A549 (cell line): ENCODE results near the gene IFRD2. TPM values are rescaled to one million over a fixed set of nuclear protein-coding genes. Genes with fewer than 3 reads are reported as not detected.

Experiments
- ATAC-seq, 2 experiments: fragments of 200-7000 bp in 1 of 2; fragments of >200 bp in 1 of 2; cut with Nextera tagmentation in 1 of 2; cut with Tn5 transposase in 1 of 2; 3 replicates each; pipeline versions ENCODE4 v1.8.0 to v1.9.1; 2018 to 2020; ENCODE audit warnings: mild to moderate bottlenecking in 1 of 2, moderate library complexity in 1 of 2
- CTCF ChIA-PET: fragments of 300-600 bp; sonication (Branson Sonifier 250); formaldehyde crosslinking; extraction: SDS; loops from one replicate; lab custom pipeline; 2021; ENCODE audit warnings: antibody characterized with exemption, inconsistent platforms; lab: Yijun Ruan, JAX
- POLR2A ChIA-PET: fragments of 350-600 bp; formaldehyde crosslinking; extraction: SDS; loops from one replicate; lab custom pipeline; 2021; ENCODE audit warnings: antibody characterized with exemption, inconsistent platforms; lab: Yijun Ruan, JAX
- DNase-seq, 2 experiments: peaks; one replicate each; pipeline versions ENCODE4 v3.0.0 to v3.0.0-alpha.2; 2011 to 2016; ENCODE audit warnings: low read depth in 1 of 2, low spot score in 1 of 2
- FAIRE-seq: peaks from 2 replicates; lab custom pipeline; 2011; peaks lifted over from hg19 to GRCh38; lab: Jason Lieb, UNC
- H3K27ac ChIP-seq, 2 experiments: fragments of >200 bp; sonication (Bioruptor Twin); formaldehyde crosslinking; 3 replicates each; pipeline ENCODE4 v1.5.1; 2016 to 2017
- H3K4me1 ChIP-seq: fragments of >200 bp; sonication (Bioruptor Twin); formaldehyde crosslinking; 3 replicates; pipeline ENCODE4 v1.6.1; 2016
- H3K4me2 ChIP-seq: fragments of >200 bp; sonication (Bioruptor Twin); formaldehyde crosslinking; 3 replicates; pipeline ENCODE4 v1.6.1; 2016
- H3K4me3 ChIP-seq: fragments of >200 bp; sonication (Bioruptor Twin); formaldehyde crosslinking; 3 replicates; pipeline ENCODE4 v1.5.1; 2016
- H3K9me3 ChIP-seq: fragments of >200 bp; sonication (Bioruptor Twin); formaldehyde crosslinking; 3 replicates; pipeline ENCODE4 v1.6.1; 2016
- BHLHE40 ChIP-seq: IDR thresholded peaks from 2 replicates; pipeline ENCODE4 v1.6.1; 2012; ENCODE audit warnings: low read depth, low read length, inconsistent platforms
- CBX8 ChIP-seq: fragments of 200-600 bp; sonication (generic); IDR thresholded peaks from 2 replicates; pipeline ENCODE4 v1.6.1; 2016
- CHD4 ChIP-seq: fragments of 200-600 bp; sonication (generic); IDR thresholded peaks from 2 replicates; pipeline ENCODE4 v1.6.1; 2016; ENCODE audit warnings: antibody characterized with exemption, mild to moderate bottlenecking, borderline replicate concordance
- FOSB ChIP-seq: fragments of 250-450 bp; sonication (Bioruptor Pico); IDR thresholded peaks from 2 replicates; pipeline ENCODE4 v1.5.0; 2020; ENCODE audit warnings: mild to moderate bottlenecking, moderate library complexity
- HDAC2 ChIP-seq: fragments of 200-600 bp; sonication (generic); IDR thresholded peaks from 2 replicates; pipeline ENCODE4 v1.6.1; 2016
- JUN ChIP-seq, 2 experiments: fragments of >200 bp; sonication (Bioruptor Twin); formaldehyde crosslinking; IDR thresholded peaks; 2 replicates in 1 of 2; 3 replicates in 1 of 2; pipeline ENCODE4 v1.6.1; 2016 to 2017
- JUNB ChIP-seq: fragments of >200 bp; sonication (Bioruptor Twin); formaldehyde crosslinking; IDR thresholded peaks from 2 replicates; pipeline ENCODE4 v1.6.1; 2016
- KDM1A ChIP-seq: fragments of 200-600 bp; sonication (generic); IDR thresholded peaks from 2 replicates; pipeline ENCODE4 v1.6.1; 2016; ENCODE audit warnings: low read depth, mild to moderate bottlenecking
- KDM5A ChIP-seq: fragments of 200-600 bp; sonication (generic); IDR thresholded peaks from 2 replicates; pipeline ENCODE4 v1.6.1; 2016; ENCODE audit warnings: antibody characterized with exemption, mild to moderate bottlenecking
- MAZ ChIP-seq: fragments of 150-350 bp; IDR thresholded peaks from 2 replicates; pipeline ENCODE4 v1.6.1; 2014; ENCODE audit warnings: antibody characterized with exemption, low read depth, low read length, borderline replicate concordance
- PHF8 ChIP-seq: fragments of 200-600 bp; sonication (generic); IDR thresholded peaks from 2 replicates; pipeline ENCODE4 v1.6.1; 2016; ENCODE audit warnings: low read depth, mild to moderate bottlenecking, antibody characterized with exemption, moderate library complexity, borderline replicate concordance
- POLR2A ChIP-seq: IDR thresholded peaks from 2 replicates; pipeline ENCODE4 v1.6.1; 2012; ENCODE audit warnings: mild to moderate bottlenecking, low read length
- RAD21 ChIP-seq, 2 experiments: fragments of >200 bp in 1 of 2; sonication (Bioruptor Twin) in 1 of 2; formaldehyde crosslinking in 1 of 2; IDR thresholded peaks in 1 of 2; conservative IDR thresholded peaks in 1 of 2; 2 replicates in 1 of 2; 3 replicates in 1 of 2; pipeline ENCODE4 v1.6.1; 2012 to 2018; ENCODE audit warnings: inconsistent platforms in 1 of 2
- RARB ChIP-seq: fragments of 250-450 bp; sonication (Bioruptor Pico); IDR thresholded peaks from 2 replicates; pipeline ENCODE4 v1.8.0; 2021; ENCODE audit warnings: mild to moderate bottlenecking, moderate library complexity
- SMC3 ChIP-seq: fragments of >200 bp; sonication (Bioruptor Twin); formaldehyde crosslinking; IDR thresholded peaks from 3 replicates; pipeline ENCODE4 v1.6.1; 2018; ENCODE audit warnings: inconsistent platforms
- TFCP2L1 ChIP-seq: fragments of 250-450 bp; sonication (Bioruptor Pico); IDR thresholded peaks from 2 replicates; pipeline ENCODE4 v1.5.0; 2021; ENCODE audit warnings: mild to moderate bottlenecking
- ZC3H11A ChIP-seq: fragments of 450-650 bp; IDR thresholded peaks from 2 replicates; pipeline ENCODE4 v1.6.1; 2014; ENCODE audit warnings: antibody characterized with exemption, mild to moderate bottlenecking
- WGBS: methylation state at CpG from one replicate; pipeline ENCODE4 v1.1.6; 2017; ENCODE audit errors: missing lambda C conversion rate; 5-methylcytosine and 5-hydroxymethylcytosine counted together
- polyA plus RNA-seq, 4 experiments: library from polyadenylated mRNA; depleted of rRNA in 3 of 4; stranded (reverse); fragments of >200 nt; fragmentation: RNase III in 1 of 4; extraction: RNeasy Plus Mini Kit Qiagen cat#74134 plus additional on column Dnase treatment in 1 of 4; gene quantifications; 2 replicates in 3 of 4; 3 replicates in 1 of 4; pipeline ENCODE4 v1.2.3, GENCODE V29; 2011 to 2017
- TF ChIP-seq, protein P1 (sequence below): fragments of >200 bp; sonication (Bioruptor Twin); formaldehyde crosslinking; IDR thresholded peaks from 3 replicates; pipeline ENCODE4 v1.6.1; 2016
- TF ChIP-seq, protein P2 (sequence below): IDR thresholded peaks from 2 replicates; pipeline ENCODE4 v1.6.1; 2012
- TF ChIP-seq, protein P3 (sequence below): IDR thresholded peaks from 2 replicates; pipeline ENCODE4 v1.6.1; 2012
- TF ChIP-seq, protein P4 (sequence below): fragments of 250-450 bp; sonication (Bioruptor Pico); IDR thresholded peaks from 2 replicates; pipeline ENCODE4 v1.5.0; 2021; ENCODE audit warnings: mild to moderate bottlenecking, moderate library complexity, borderline replicate concordance
- TF ChIP-seq, protein P5 (sequence below): IDR thresholded peaks from 2 replicates; pipeline ENCODE4 v1.6.1; 2012; ENCODE audit warnings: low read depth, borderline replicate concordance

Gene IFRD2
- polyA plus RNA-seq, 2 of the 4 experiments (the other 2 are of a cell fraction) = 42.2 to 79.7 TPM

DNA sequence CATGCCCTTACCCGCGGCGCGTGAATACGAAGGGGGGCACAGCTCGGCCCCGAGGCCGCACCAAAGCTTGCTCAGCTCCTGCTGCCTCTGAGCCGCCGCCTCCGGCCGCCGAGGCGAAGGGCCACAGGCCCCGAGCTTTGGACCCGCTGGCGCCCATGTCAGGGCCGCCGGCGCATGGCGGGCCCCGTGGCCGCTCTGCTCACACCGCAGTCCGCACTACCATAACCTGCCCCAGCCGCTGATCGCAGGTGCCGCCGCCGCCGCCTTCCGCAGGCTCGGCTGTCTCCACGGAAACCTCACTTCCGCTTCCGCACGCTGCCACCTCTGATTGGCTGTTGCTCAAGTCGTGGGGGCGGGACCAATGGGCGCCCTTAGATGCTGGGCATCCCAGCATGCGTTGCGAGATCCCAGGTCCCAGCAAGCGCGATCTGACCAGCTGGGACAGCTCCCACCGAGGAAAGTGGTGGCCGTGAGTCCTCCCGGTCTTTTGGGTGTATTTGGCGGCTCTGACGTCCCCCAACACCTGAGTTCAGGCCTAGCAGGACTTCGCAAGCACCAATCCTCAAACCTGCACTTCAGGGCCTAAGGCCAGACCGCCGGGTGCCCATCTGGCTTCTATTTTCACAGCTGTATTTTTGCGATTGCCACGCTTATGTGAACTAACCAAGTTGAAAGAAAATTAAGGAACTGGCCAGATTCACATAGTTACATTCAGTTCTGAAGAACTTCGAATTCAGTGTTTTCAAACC, 35.9 kb upstream of the IFRD2 start, which contains the start of gene TUSC2:
TSS of gene TUSC2 (minus strand) at position 281 of the 749 bp plus-strand sequence. CDS start at position 157, 124 bp downstream.
- H3K27ac ChIP-seq = peak within 1 kb of the TSS; percentile 77 to 98
- no peaks in the 10 kb centered on the region for H3K9me3 ChIP-seq
- peak; percentile 82 to 91 for ATAC-seq
- CTCF ChIA-PET = interaction anchor here (0.6 to 1.9 kb wide), 7 partner anchors 10 to 134 kb away, joined by 3 to 8 read pairs (median 3); no protein-coding TSS in a partner anchor
- H3K4me2 ChIP-seq = peak within 1 kb of the TSS; percentile 95
- TF ChIP-seq RAD21 (conservative IDR thresholded peaks at IDR 0.05 in 1 of 2, IDR thresholded peaks at IDR 0.05 in 1 of 2) (no peak), PHF8 (peak; percentile 39; the same call in 1 of the 2 replicates), CBX8 (no peak), JUN (IDR thresholded peaks at IDR 0.05) (peak in 1 of 2 experiments; percentile 43; a peak in 1 of 5 replicates), ZC3H11A (no peak), HDAC2 (no peak), BHLHE40 (no peak), CHD4 (no peak), MAZ (no peak), KDM1A (no peak), FOSB (0 out of 2 replicates have a peak, but pooled peaks have one; percentile 31), SMC3 (no peak), JUNB (no peak), KDM5A (peak; percentile 42), POLR2A (peak; percentile 72), RARB (no peak), TFCP2L1 (no peak)
- TF ChIP-seq, protein P1, sequence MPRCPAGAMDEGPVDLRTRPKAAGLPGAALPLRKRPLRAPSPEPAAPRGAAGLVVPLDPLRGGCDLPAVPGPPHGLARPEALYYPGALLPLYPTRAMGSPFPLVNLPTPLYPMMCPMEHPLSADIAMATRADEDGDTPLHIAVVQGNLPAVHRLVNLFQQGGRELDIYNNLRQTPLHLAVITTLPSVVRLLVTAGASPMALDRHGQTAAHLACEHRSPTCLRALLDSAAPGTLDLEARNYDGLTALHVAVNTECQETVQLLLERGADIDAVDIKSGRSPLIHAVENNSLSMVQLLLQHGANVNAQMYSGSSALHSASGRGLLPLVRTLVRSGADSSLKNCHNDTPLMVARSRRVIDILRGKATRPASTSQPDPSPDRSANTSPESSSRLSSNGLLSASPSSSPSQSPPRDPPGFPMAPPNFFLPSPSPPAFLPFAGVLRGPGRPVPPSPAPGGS = peak; percentile 29; the same call in 1 of the 3 replicates
- TF ChIP-seq, protein P2, sequence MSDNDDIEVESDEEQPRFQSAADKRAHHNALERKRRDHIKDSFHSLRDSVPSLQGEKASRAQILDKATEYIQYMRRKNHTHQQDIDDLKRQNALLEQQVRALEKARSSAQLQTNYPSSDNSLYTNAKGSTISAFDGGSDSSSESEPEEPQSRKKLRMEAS = peak; percentile 36; the same call in 1 of the 2 replicates
- TF ChIP-seq, protein P3, sequence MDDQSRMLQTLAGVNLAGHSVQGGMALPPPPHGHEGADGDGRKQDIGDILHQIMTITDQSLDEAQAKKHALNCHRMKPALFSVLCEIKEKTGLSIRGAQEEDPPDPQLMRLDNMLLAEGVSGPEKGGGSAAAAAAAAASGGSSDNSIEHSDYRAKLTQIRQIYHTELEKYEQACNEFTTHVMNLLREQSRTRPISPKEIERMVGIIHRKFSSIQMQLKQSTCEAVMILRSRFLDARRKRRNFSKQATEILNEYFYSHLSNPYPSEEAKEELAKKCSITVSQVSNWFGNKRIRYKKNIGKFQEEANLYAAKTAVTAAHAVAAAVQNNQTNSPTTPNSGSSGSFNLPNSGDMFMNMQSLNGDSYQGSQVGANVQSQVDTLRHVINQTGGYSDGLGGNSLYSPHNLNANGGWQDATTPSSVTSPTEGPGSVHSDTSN = peak; percentile 24
- TF ChIP-seq, protein P4, sequence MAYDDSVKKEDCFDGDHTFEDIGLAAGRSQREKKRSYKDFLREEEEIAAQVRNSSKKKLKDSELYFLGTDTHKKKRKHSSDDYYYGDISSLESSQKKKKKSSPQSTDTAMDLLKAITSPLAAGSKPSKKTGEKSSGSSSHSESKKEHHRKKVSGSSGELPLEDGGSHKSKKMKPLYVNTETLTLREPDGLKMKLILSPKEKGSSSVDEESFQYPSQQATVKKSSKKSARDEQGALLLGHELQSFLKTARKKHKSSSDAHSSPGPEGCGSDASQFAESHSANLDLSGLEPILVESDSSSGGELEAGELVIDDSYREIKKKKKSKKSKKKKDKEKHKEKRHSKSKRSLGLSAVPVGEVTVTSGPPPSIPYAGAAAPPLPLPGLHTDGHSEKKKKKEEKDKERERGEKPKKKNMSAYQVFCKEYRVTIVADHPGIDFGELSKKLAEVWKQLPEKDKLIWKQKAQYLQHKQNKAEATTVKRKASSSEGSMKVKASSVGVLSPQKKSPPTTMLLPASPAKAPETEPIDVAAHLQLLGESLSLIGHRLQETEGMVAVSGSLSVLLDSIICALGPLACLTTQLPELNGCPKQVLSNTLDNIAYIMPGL (CRISPR knock-in tag) = no peak
- TF ChIP-seq, protein P5, sequence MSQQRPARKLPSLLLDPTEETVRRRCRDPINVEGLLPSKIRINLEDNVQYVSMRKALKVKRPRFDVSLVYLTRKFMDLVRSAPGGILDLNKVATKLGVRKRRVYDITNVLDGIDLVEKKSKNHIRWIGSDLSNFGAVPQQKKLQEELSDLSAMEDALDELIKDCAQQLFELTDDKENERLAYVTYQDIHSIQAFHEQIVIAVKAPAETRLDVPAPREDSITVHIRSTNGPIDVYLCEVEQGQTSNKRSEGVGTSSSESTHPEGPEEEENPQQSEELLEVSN = no peak
- TF ChIP-seq, all 56 proteins: peak for 8
- peaks cover 16% of the 10 kb centered on the region for H3K4me1 ChIP-seq
- peak within 1 kb of the TSS; percentile 71 for H3K4me3 ChIP-seq
- FAIRE-seq (no peak), DNase-seq (peak; percentile 93 to 96)
- 8% methylated on average over 11 of the region's 55 CpGs for WGBS
- POLR2A ChIA-PET = interaction anchor here (0.6 to 2.1 kb wide), 5 partner anchors 9 to 68 kb away, joined by 3 to 27 read pairs (median 12); partner anchors contain the start of genes CYB561D2, IFRD2 and NPRL2
